GM12892 (cell line): ENCODE results near the gene PLEKHH2.

ENCODE experiments used
- POLR2A ChIP-seq: IDR thresholded peaks from 2 replicates; pipeline ENCODE4 v1.6.1; 2011; ENCODE audit warnings: low read depth, low read length, control low read depth
- TAF1 ChIP-seq: IDR thresholded peaks from 2 replicates; pipeline ENCODE4 v1.6.1; 2011; ENCODE audit warnings: low read depth, mild to moderate bottlenecking, control low read depth, low read length, borderline replicate concordance

- TF ChIP-seq POLR2A = no peak
- TF ChIP-seq TAF1 = no peak
These were observed 52.9 kb downstream of the PLEKHH2 start for GRCh38 chr2:43689999-43690398.
